ENCODE results near the gene THYN1. TPM values are rescaled to one million over a fixed set of nuclear protein-coding genes. Genes with fewer than 3 reads are reported as not detected.

The THYN1 gene
- total and polyA plus RNA-seq, 2 donors from 2014 or later: 32.2 to 74.0 TPM

GRCh38 chr11:134270250-134270714 is 17.1 kb upstream of the THYN1 start:
- intact Hi-C loops (cut with DNase I): no loop called here
- Histone ChIP-seq H3K9me3 (ENCODE audit: control insufficient read depth in 2 of 3, insufficient read depth in 1 of 3, low read length in 3 of 3) (no peaks in the 10 kb centered on the region), H3K36me3 (ENCODE audit: control insufficient read depth in 2 of 3, insufficient read depth in 3 of 3, low read length in 3 of 3) (no peaks in the 10 kb centered on the region), H3K4me1 (ENCODE audit: control insufficient read depth in 2 of 3, insufficient read depth in 2 of 3, low read depth in 1 of 3, low read length in 3 of 3) (no peaks in the 10 kb centered on the region), H3K27ac (ENCODE audit: low read depth in 2 of 2, low read length in 2 of 2) (no peak overlapping the region), H3K27me3 (ENCODE audit: control insufficient read depth, insufficient read depth, low read length) (peaks cover 15% of the 10 kb centered on the region), H3K9ac (ENCODE audit: low read length in 3 of 3) (no peak overlapping the region), H3K4me3 (ENCODE audit: low read length in 3 of 3) (no peak overlapping the region)
- FAIRE-seq (no peak), DNase-seq (peak in 1 of 5 donors; percentile 23)
- no peak for TF ChIP-seq CTCF (IDR thresholded peaks at IDR 0.05; ENCODE audit: borderline replicate concordance, extremely low read depth, insufficient read depth)

GRCh38 chr11:134267966-134268365 is 14.8 kb upstream of the THYN1 start:
- no peak overlapping the region for H3K27ac ChIP-seq (ENCODE audit: low read depth in 2 of 2, low read length in 2 of 2)
- H3K4me1 ChIP-seq (ENCODE audit: control insufficient read depth in 2 of 3, insufficient read depth in 2 of 3, low read depth in 1 of 3, low read length in 3 of 3): no peaks in the 10 kb centered on the region
- FAIRE-seq: no peak
- H3K4me3 ChIP-seq (ENCODE audit: low read length in 3 of 3): no peak overlapping the region
- DNase-seq: no peak
- no peak overlapping the region for H3K9ac ChIP-seq (ENCODE audit: low read length in 3 of 3)
- no peaks in the 10 kb centered on the region for H3K9me3 ChIP-seq (ENCODE audit: control insufficient read depth in 2 of 3, insufficient read depth in 1 of 3, low read length in 3 of 3)
- intact Hi-C loops (cut with DNase I): no loop called here
- TF ChIP-seq CTCF (IDR thresholded peaks at IDR 0.05; ENCODE audit: borderline replicate concordance, extremely low read depth, insufficient read depth): no peak
- H3K36me3 ChIP-seq (ENCODE audit: control insufficient read depth in 2 of 3, insufficient read depth in 3 of 3, low read length in 3 of 3): peaks cover 0 to 7% (median 5%) of the 10 kb centered on the region in 3 donors
- H3K27me3 ChIP-seq (ENCODE audit: control insufficient read depth, insufficient read depth, low read length): peaks cover 3% of the 10 kb centered on the region

- intact Hi-C loops (cut with DNase I): no loop called here
- Histone ChIP-seq H3K27me3 (ENCODE audit: control insufficient read depth, insufficient read depth, low read length) (peaks cover 2% of the 10 kb centered on the region), H3K4me3 (ENCODE audit: low read length in 3 of 3) (no peak overlapping the region), H3K9ac (ENCODE audit: low read length in 3 of 3) (no peak overlapping the region), H3K27ac (ENCODE audit: low read depth in 2 of 2, low read length in 2 of 2) (no peak overlapping the region), H3K36me3 (ENCODE audit: control insufficient read depth in 2 of 3, insufficient read depth in 3 of 3, low read length in 3 of 3) (peaks cover 0 to 10% (median 7%) of the 10 kb centered on the region in 3 donors), H3K4me1 (ENCODE audit: control insufficient read depth in 2 of 3, insufficient read depth in 2 of 3, low read depth in 1 of 3, low read length in 3 of 3) (no peaks in the 10 kb centered on the region), H3K9me3 (ENCODE audit: control insufficient read depth in 2 of 3, insufficient read depth in 1 of 3, low read length in 3 of 3) (no peaks in the 10 kb centered on the region)
- no peak for FAIRE-seq
- DNase-seq: peak in 1 of 5 donors; percentile 57
- TF ChIP-seq CTCF (IDR thresholded peaks at IDR 0.05; ENCODE audit: borderline replicate concordance, extremely low read depth, insufficient read depth): no peak
Observed at GRCh38 chr11:134267461-134267860, 14.3 kb upstream of the THYN1 start.

- FAIRE-seq: no peak
- TF ChIP-seq CTCF (IDR thresholded peaks at IDR 0.05; ENCODE audit: borderline replicate concordance, extremely low read depth, insufficient read depth): no peak
- H3K27me3 ChIP-seq (ENCODE audit: control insufficient read depth, insufficient read depth, low read length): no peaks in the 10 kb centered on the region
- no peak overlapping the region for H3K4me3 ChIP-seq (ENCODE audit: low read length in 3 of 3)
- no peak overlapping the region for H3K9ac ChIP-seq (ENCODE audit: low read length in 3 of 3)
- H3K36me3 ChIP-seq (ENCODE audit: control insufficient read depth in 2 of 3, insufficient read depth in 3 of 3, low read length in 3 of 3): peaks cover 0 to 17% (median 11%) of the 10 kb centered on the region in 3 donors
- H3K9me3 ChIP-seq (ENCODE audit: control insufficient read depth in 2 of 3, insufficient read depth in 1 of 3, low read length in 3 of 3): no peaks in the 10 kb centered on the region
- H3K27ac ChIP-seq (ENCODE audit: low read depth in 2 of 2, low read length in 2 of 2): no peak overlapping the region
- intact Hi-C loops (cut with DNase I): no loop called here
- DNase-seq: no peak
- no peaks in the 10 kb centered on the region for H3K4me1 ChIP-seq (ENCODE audit: control insufficient read depth in 2 of 3, insufficient read depth in 2 of 3, low read depth in 1 of 3, low read length in 3 of 3)
Observed at GRCh38 chr11:134266841-134267251, 13.7 kb upstream of the THYN1 start.

All from kidney (tissue), 14 donors.